Neural progenitor cell (in vitro differentiated cells): ENCODE measurements around the gene IDE.

Experiments
- CTCF ChIP-seq: fragments of 200-600 bp; sonication (generic); IDR thresholded peaks from 2 replicates; pipeline ENCODE4 v1.5.1; 2017; ENCODE audit warnings: antibody characterized with exemption, mild to moderate bottlenecking
- EZH2 ChIP-seq: fragments of 200-600 bp; sonication (generic); IDR thresholded peaks from 2 replicates; pipeline ENCODE4 v1.6.1; 2017; ENCODE audit warnings: antibody characterized with exemption, mild to moderate bottlenecking, moderate library complexity
- EZH2phosphoT487 ChIP-seq: fragments of 200-600 bp; sonication (generic); IDR thresholded peaks from 2 replicates; pipeline ENCODE4 v1.6.1; 2017; ENCODE audit warnings: antibody characterized with exemption

GRCh38 chr10:92410501-92410900 is 163.4 kb downstream of the IDE start:
- TF ChIP-seq CTCF (no peak), EZH2 (no peak), EZH2phosphoT487 (no peak)
